Left colon (tissue), 2 donors: ENCODE results near the gene MRC1. TPM values are rescaled to one million over a fixed set of nuclear protein-coding genes. Genes with fewer than 3 reads are reported as not detected.
A peak's percentile ranks its signal among the peaks of the same experiment; 100 is the strongest.

Source experiments
- ATAC-seq: fragments of 200-7000 bp; cut with Tn5 transposase; one replicate; pipeline ENCODE4 v1.9.1; 2020; ENCODE audit warnings: mild to moderate bottlenecking, moderate library complexity
- DNase-seq, 2 donors: peaks; one replicate each; pipeline ENCODE4 v3.0.0-alpha.2; 2020
- intact Hi-C, 2 donors: fragments of 100-400 bp; cut with DNase I in 1 of 2; cut with micrococcal nuclease in 1 of 2; formaldehyde crosslinking; loops; one replicate each; pipeline versions ENCODE4 v1.11.2 to v1.14.0; 2022; cut with DNase I, micrococcal nuclease
- total RNA-seq, 2 donors: library from RNA; stranded (reverse); fragmentation: NEBNext Ultra II Directional; extraction: Animal tissue kit (Norgen Biotek cat#: 25700); gene quantifications; one replicate each; pipeline ENCODE4 v1.2.1, GENCODE V29; 2021
- donor health status: DM: no; HTN: no; CAD: no.
- donor health status: DM: yes; HTN: yes; CAD: no.

Gene MRC1
- total RNA-seq, 2 donors from 2014 or later = 11.0 to 25.2 TPM

DNA sequence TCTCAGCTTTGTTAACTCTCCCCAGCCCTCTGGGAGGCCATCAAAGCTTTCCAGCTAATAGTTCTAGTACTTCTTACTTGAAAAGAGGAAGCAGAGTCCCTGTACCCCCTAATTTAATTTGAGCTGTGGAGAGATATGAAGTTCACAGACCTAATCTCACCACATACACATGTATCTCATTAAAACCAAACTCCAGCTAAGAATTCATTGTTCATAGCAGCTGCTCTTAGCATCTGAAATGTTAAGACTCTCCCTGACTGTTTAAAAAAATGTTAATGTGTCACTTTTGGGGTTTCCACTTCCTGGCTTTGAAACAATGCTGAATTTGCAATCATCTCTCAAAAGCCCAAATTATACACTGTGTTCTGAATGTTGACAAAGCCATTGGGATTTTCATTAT, 16.2 kb upstream of the MRC1 start:
- ATAC-seq = no peak
- no peak for DNase-seq
- intact Hi-C loops = no loop called here

DNA sequence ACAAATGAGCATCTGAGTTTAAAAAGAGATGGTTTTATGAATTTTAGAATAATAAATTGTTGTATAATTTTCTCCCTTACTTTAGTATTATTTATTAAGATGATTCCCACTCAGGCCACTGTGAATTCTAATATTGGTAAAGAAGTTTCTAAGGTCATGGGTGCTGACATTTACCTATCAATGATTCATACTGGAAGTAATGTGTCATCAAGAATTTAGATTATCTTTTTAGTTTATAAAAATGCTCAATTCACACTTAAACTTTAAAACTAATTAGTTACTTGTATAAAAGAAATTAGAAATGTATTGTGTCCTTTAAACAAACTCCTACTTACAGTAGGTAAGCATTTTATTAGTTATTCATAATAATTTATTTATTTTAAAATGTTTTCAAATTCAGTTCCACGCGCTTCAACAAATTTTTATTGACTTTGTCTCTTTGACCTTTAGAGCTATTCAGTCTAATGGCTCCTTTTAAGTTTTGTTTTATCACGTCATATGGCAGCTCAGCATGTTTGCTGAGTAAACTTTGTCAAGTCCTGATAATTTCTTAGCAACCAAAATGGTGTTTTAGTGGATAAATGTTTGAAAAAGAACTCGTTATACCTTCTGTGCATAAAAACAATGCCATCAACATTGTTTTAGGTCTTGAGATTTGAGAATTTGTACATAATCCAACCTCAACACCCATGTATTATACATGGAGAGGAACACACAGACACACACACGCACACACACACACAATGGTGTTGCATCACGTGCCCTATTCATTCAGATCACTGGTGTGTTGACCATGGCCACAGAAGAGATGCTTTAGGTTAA, 15.1 kb upstream of the MRC1 start:
- intact Hi-C loops = no loop called here
- peak; percentile 76 for ATAC-seq
- DNase-seq = peak in 1 of 2 donors; percentile 18

DNA sequence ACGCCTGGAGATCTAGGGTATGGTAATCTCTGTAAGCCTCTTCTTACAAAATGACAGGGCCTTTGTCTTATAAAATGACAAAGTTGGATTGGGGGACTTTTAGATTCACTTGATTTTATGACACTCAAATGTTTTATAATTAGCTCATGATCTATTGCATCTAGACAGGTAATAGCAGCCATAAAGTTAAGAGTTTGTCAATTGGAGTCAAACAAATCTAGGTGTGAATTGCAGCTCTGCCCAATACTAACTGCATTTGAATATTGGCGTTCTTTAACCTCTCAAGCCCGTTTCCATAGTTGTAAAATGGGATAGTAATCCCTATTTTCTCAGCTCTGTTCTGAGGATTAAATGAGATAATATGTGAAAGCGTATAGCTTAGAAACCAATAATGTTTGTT, 14.1 kb upstream of the MRC1 start:
- DNase-seq (no peak), ATAC-seq (peak; percentile 76)
- intact Hi-C loops = no loop called here

DNA sequence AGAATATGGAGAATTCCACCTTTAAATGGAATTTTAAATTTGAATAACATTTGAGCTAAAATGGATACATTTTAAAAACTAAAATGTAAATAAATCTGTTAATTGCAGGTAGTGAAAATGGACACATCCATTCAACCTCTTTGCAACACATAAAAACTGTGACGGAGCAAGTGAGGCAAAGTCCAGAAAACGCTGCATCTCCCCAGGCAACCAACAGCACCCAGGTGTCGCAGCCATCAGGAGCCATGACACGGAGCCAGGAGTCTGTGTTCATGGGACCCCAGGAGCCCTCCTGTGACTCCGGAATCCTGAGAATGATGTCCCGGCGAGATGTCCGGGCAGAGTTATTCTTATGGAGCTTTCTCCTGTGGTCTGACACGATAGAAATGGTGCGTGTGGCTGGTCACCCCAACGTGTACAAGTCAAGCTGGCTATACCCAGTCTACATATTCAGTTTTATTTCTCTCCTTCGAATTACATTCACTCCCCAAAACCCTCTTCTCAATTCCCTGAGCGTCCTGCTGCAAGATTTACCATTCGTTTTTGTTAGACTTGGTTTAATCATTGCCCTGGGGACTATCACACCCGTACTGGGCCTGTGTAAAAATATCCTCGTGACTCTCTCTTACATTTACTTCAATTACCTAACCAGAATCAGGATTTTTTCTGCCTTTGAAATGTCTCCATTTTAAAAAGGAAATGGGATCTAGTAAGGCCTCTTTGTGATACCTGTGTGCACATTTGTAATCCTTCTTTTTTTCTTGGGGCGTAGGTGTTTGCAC, 13.1 kb upstream of the MRC1 start:
- DNase-seq = peak; percentile 29 to 40
- ATAC-seq = peak; percentile 64
- intact Hi-C loops = no loop called here

DNA sequence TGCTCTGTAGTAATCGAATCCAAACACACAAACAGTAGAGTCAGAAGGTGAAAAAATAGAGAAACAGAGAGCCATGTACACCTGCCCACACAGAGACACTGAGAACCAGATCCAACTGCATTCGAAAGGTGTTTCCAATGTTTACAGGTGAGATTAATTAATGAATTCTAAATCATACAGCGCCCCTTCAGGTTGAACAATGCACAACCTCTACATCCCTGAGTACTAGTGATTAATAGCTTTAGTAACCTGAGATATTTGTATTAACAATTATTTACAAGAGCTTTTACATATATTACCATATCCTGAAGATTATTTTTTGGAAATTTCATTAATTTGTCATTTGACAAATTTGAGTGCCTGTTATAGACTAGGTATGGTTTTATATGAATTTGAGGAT, 7.6 kb upstream of the MRC1 start:
- peak; percentile 24 for ATAC-seq
- no peak for DNase-seq
- intact Hi-C loops = no loop called here

DNA sequence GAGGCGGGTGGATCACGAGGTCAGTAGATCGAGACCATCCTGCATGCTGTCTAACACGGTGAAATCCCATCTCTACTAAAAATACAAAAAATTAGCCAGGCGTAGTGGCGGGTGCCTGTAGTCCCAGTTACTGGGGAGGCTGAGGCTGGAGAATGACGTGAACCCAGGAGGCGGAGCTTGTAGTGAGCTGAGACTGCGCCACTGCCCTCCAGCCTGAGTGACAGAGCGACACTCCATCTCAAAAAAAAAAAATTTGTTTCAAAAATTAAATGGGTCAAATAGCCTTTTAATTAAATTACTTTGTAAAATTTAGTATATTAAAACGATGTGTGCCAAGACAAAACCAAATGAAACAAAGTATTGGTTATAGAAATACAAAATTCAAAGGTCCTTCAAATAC, 6.8 kb upstream of the MRC1 start:
- intact Hi-C loops = no loop called here
- ATAC-seq (no peak), DNase-seq (no peak)

DNA sequence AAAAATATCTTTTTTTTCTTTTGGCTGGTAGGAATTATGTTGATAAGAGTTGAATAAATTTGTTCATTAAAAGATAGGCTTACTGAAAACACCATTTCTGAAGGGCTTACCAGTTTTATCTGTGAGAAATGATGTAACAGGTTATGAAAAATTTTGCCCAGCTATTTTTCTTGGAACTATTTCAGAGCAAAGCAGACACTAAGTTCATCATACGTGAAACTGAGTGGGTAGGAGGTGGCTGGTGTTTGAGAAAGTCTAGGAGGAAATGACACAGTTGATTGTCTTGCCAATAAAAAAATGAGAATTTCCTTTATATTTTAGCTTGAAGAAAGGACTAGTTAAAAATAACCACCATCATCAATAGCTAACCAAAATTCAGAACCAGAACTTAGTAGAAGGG, 6.2 kb upstream of the MRC1 start:
- intact Hi-C loops = no loop called here
- no peak for ATAC-seq
- no peak for DNase-seq

DNA sequence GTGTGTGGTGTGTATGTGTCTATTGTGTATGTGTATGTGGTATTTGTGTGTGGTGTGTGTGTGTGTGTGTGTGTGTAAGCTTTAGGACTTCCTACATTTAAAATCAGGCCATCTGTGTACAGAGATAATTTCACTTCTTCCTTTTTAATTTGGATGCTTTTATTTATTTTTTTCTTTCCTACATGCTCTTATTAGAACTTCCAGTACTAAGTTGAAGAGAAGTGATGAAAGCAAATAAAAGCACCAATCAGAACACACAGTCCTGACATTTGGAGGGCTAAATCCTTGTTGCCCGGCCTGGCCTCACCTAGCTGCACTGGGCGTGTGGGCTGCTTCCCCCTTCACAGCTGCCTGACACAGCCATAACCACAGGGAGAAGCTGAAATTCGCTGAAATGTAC, 3.8 kb upstream of the MRC1 start:
- intact Hi-C loops = no loop called here
- DNase-seq (no peak), ATAC-seq (no peak)

DNA sequence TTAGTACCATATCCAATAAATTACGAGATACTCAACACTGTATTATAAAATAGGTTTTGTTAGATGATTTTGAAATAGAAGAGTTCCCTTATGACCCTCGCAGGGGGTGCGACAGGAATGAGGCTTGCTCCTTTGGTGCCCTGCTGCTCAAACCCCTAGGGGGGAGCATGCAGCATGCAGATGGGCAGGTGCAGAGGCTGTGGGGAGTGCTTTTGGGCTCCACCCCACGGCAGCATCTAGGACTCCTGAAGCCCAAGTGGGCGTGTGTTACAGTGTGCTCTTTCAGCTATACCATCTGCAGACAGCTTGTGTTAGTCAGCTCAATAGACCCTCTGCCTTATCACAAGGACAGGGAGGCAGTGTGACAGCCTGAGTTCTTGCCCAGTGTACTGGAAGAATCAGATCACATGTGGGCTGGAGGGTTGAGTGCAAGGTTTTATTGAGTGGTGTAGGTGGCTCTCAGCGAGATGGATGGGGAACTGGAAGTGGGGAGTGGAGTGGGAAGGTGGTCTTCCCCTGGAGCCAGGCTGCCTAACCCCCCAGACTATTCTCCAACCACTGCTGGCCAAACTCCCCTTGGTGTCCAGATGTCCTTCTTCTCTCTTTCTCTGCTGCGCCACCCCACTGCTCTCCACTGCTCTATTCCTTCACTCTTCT, 3.1 kb upstream of the MRC1 start:
- DNase-seq = peak in 1 of 2 donors; percentile 16
- peak; percentile 64 for ATAC-seq
- intact Hi-C loops = no loop called here

DNA sequence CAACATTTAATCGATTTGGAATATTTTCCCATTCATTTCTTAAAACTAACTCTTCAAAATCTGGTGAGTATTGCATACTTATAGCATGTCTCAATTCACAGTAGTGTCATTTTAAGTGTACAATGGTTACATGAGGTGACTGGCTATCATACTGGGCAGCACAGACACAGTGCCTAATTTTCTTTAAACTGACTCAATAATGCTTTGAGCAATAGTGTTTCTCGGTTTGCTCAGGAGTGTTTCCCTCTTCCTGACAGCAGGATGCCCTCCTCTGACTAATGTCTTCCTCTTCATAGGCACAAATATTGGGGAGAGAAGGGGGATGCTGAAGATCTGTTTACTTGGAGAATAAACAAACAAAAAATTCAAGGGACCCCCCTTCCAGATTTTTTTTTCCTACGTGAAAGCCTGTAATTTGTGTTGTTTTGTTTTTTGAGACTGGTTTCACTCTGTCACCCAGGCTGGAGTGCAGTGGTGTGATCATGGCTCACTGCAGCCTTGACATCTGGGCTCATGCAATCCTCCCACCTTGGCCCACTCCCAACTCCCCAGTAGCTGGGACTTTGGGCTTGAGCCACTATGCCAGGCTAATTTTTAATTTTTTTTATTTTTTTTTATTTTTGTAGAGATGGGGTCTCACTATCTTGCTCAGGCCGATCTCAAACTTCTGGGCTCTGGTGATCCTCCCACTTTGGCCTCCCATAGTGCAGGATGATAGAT, 2.2 kb downstream of the MRC1 start:
- DNase-seq = no peak
- intact Hi-C loops = no loop called here
- ATAC-seq = no peak

DNA sequence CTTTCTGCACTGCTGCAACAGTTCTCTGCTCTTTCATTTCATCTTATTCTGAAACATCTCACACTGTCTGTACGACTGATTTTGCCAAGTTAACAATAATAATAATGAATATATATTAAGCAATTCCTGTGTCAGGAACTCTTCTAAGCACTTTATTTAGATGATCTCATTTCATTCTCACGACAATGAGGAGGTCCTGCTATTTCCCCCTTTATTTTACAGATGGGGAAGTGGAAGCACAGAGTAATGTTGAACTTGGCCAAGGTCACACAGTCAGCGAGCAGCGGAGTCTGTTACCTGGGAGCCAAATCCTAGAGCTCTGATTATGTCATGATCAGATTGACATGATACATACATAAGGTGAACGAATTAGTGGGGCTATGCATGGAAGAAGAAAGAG, 5.8 kb downstream of the MRC1 start:
- ATAC-seq (no peak), DNase-seq (no peak)
- intact Hi-C loops = no loop called here

DNA sequence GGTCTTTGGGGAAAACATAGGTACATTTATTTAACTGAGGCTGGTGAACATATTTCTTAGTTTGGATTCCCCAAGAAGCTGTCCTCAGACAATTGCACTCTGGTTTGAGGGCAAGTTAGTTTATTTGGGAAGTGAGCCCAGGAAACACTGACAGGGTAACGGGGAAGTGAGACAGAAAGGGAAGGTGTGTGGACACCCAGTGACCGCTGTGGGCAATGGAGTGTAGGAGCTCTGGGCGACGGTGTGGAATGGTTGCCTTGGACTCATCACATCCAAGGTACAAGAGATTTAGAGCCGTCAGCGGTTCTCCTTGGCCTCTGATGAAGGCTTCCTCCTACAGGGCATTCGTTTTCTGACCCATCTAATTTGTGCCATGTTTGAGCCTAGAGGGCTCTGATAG, 7.1 kb downstream of the MRC1 start:
- ATAC-seq (no peak), DNase-seq (no peak)
- intact Hi-C loops = no loop called here

DNA sequence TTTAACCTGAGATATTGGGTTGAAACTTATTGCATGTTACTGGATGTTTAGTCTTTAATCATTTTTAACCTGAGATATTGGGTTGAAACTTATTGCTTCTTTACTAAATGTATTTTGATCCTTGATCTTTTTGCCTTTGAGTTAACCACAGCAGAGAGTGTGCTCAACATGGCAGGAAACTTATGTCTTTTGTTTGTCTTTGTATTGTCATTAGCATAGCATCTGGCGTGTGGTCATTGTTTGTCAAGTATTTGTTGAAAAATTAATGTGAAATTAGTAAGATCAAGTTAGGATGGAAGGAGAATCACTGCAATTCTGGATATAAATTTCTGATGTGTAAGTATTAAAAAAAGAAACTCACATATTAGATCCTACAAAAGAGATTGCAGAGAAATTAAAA, 8.2 kb downstream of the MRC1 start:
- ATAC-seq (no peak), DNase-seq (no peak)
- intact Hi-C loops = no loop called here

DNA sequence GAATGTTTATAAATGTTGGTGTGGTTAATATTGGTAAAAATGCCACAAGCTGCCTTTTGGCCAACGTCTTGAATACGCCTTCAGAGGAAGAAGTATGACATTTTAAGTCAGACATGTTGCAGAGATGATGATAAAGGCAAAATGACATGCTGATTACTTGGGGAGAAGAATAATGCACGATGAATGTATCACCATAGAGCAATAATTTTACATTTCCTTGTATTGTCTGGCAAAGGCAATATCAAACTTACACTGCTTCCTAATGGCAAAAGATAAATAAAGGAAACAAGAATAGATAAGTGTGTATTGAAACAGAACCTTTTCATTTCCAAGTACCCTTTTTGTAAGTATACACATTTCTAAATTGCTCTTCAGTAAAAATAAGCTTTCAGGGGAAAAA, 8.6 kb downstream of the MRC1 start:
- DNase-seq = no peak
- ATAC-seq = no peak
- intact Hi-C loops = no loop called here

DNA sequence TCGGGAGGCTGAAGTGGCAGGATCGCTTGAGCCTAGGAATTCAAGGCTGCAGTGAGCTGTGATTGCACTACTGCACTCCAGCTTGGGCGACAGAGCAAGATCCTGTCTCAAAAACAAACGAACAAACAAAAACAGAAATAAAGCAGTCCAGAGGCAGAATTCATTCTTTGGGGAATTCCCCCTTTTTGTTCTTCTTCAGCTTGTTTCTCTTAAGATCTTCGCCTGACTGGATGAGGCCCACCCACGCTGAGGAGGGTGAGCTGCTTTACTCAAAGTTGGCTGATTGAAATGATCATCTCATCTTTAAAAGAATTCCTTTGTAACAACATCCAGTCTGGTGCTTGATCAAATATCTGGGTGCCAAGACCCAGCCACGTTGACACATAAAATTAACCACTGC, 10.7 kb downstream of the MRC1 start:
- ATAC-seq (no peak), DNase-seq (no peak)
- intact Hi-C loops = no loop called here

DNA sequence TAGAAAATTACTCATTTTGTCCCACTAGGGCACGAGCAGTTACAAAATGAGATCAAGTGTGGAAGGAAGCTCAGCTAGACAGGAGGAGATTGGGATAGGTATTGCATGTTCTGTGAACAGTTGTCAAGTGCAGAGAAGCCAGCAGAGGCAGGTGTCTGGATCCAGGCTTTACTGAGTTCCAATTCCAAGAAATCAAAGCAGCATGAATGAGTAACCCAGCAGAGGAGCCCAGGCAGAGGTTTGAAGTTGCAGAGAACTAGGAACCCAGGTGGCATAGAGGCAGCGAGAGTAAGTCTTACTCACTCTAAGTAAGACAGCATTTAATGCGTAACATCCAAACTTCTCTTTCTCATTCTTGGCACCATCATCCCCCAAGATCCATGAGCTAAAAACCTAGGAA, 11.8 kb downstream of the MRC1 start:
- DNase-seq (no peak), ATAC-seq (no peak)
- intact Hi-C loops = no loop called here

DNA sequence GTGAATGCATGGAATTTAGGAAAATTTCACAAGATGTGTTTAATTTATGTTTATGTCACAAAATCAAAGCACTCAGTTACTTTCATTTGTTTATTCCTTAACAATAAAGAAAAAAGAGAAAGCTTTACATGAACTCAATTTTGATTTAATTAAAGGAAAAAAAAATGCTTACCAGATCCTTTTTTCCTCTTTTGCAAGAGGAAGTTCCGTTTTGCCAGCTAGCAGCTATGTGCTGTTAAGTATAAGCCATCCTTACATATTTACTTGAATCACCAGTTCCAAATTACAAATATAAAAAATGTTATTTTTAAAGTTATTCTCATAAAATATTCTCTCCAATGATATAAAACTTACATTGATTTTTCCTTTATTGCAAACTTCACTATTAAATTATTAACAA, 12.7 kb downstream of the MRC1 start:
- ATAC-seq (no peak), DNase-seq (no peak)
- intact Hi-C loops = no loop called here

DNA sequence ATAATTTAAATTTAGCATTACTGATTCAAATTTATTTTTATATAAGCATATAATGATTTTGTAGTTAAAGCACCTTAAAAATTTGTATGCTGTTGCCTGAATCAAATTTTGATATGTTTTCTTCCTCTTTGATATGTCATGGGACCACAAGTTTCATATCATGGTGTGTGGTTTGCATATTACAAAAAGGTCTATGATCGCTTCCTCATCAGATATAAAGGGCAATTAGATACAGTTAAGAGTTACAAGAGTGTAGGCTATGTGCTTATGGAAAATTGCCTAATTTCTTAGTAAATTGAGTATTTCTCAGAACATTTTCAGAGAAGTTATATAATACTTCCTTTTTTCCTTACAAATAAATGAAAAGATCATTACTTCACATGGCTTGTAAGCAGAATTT, 22.2 kb downstream of the MRC1 start:
- intact Hi-C loops = no loop called here
- ATAC-seq (no peak), DNase-seq (no peak)

DNA sequence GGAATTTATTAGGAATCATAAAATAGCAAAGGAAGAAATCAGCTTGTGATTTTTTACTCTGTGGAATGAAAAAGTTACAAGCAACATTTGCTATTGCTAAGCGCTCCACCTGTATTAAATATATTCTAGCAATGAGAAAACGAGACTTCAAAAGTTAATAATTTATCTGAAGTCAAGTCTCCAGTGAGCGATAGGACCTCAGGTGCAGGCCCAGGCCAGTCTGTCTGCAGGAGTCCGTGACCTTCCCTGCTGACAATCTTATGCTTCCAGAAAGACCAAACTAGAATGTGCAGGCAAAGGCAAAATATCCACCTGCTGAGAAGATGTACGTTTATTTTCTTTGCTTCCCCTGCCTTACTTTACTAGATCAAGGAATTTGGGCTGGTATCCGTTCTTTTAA, 22.7 kb downstream of the MRC1 start:
- ATAC-seq = no peak
- DNase-seq = no peak
- intact Hi-C loops = no loop called here
